GM21528 (cell line): ENCODE data around the gene CDYL2.
"Not testable (repeated sequence)": the region's sequence is repeated elsewhere in the genome, so short reads cannot be mapped to it uniquely, and the experiment has no call there.

Source experiments
- ATAC-seq: cut with Tn5 transposase; IDR thresholded peaks from one replicate; pipeline ENCODE4 v1.9.1; 2021; ENCODE audit warnings: mild to moderate bottlenecking, moderate library complexity; ENCODE audit not compliant: unreplicated experiment, low FRiP score

CDYL2 gene

DNA sequence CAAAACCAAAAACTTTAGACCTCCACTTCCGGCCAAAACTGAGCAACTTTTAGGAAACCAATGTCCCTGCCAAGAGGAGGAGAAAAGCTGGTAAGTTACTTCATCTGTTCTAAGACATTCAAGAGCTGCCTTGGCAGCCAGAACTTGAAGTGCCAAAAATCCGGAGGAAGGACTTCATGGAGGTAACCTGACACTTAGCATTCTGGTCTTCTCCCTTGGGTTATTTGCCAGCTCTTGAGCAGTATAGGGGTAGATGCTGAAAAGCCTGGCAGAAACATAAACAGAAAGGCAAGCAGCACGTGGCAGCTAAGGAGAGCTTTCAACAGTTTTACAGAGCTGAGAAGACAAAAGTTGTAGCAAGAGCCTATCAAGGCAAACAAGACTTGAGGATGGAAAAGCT is 53.2 kb downstream of the CDYL2 start:
- ATAC-seq: no peak

DNA sequence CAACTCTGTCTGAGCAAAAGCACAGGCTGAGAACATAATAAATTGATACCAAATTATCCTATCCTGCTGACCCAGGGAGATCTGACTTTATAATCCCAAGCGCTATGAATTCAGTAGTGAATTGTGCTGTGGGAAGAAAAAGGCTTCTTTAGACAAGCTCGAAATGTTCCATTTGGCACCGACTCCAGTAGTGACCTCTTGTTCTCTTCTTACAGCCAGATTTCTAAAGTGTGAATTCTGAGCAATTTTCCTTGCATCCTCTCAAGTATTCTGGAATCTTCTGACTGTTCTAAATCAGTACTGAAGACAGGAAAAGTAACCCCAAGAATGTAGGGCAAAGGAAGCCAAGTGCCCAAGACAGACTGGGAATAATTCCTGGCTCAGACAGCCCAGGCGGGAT is 58.2 kb downstream of the CDYL2 start:
- ATAC-seq: no peak

DNA sequence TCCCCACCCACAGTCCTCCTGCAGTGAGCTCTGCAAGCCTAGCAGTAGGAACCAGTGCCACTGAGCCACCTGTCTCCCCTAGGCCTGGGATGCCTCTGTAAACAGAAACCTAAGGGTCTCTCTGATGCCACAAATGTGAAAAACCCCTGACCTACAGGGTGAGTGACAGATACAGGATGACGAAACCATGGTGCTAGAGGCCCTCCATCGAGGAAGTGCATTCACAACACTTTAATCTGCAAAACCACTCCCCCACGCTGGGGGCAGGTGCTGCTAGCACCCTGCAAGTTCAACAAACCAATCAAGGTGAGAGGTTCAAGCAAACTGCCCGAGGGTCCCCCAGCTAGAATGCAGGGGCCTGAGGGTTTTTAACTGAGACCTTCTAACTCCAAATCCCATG is 59.5 kb downstream of the CDYL2 start:
- no peak for ATAC-seq

DNA sequence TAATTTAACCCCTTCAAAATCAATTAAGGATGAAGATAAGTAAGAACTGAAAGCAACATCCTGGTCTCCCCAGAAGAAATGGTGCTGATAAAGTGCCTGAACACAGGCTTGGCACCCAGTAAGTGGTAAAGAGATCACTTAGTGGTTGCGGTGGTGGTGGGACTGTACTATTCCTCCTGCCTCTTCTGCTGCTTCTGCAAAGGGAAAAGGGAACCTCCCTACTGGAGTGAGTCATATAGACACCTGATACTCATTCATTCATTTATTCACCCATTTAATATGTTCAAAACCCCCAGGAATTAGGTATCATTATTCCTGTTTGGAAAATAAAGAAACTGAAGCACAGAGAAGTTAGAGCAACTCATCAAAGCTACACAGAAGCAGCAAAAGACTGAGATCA is 60.6 kb downstream of the CDYL2 start:
- no peak for ATAC-seq

DNA sequence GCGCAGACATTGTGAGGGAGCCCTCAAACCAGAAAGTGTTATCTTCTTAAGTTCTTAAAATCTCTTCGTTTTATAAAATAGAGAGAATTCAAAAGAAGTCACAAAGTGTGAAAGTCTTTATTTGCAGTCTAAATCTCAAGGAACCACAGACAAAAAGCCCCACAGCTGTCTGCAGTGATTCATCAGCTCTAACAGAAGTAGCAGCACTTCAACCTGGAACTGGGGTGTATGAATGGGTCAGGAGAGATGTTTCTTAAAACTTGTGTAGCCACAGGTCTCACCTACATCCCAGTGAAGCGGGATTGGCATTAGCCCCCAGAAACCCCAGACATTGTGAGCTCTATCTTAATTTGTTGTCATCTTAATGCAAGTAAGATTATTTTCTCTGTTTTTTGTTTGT is 61.1 kb downstream of the CDYL2 start:
- ATAC-seq: no peak

DNA sequence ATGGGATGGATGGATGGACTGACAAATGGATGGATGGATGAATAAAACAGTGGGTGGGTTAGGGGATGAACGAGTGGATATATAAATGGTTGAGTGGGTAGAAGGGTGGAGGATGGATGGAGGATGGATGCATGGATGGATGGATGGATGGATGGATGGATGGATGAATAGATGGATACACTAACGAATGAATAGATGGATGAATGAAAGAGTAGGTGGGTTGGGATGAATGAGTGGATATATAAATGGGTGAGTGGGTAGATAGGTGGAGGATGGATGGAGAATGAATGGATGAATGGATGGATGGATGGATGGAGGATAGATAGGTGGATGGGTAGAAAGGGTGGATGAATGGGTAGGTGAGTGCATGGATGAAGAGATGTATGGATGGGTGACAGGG is 62.1 kb downstream of the CDYL2 start:
- no peak for ATAC-seq

DNA sequence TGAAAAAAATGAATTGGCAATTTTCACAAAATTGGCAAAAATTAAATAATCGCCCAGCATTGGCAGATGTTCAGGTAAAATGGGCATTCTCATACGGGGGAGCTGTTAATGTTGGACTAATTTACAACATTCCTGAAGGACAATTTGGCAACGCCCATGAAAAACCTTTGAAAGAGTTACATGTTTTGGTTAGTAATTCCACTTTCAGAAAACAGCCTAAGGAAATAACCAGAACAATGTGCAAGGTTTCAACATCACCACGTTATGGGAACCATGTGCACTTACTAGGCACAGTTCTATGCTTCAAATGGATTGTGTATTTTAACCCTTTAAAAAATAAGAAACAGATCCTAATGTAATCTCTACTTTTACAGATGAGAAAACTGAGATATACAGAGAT is 62.7 kb downstream of the CDYL2 start:
- no peak for ATAC-seq

DNA sequence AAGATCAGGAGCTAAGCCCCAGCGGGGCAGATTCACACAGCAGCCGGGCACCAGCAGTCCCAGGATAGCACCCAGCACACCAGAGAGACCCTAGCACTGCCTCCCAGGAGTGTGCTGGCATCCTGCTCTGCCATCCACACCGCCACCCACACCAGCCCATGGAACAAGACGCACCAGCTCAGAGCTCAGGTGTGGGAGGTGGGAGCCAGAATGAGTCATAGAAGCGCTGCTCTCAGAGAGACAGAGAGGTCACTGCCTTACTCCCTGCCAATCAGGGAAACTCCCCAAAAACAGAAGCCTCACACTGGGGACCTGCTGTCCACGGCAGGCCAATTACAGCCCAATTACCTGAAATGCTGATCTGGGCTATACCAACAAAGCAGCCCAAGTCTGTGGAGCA is 64.9 kb downstream of the CDYL2 start:
- ATAC-seq: no peak

DNA sequence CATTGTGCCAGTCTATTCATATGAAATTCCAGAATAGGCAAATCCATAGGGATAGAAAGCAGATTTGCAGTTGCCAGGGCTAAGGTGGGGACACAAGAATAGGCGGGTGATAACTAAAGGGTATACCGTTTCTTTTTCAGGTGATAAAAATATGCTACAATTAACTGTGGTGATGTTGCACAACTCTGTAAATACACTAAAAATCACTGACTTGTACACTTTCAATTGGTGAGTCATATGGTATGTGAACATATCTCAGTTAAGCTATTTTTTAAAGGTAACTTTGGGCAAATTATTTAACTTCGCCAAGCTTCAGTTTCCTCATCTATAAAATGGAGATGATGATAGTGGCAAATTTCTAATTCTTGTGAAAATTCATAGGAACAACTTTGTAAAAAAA is 65.9 kb downstream of the CDYL2 start:
- no peak for ATAC-seq

DNA sequence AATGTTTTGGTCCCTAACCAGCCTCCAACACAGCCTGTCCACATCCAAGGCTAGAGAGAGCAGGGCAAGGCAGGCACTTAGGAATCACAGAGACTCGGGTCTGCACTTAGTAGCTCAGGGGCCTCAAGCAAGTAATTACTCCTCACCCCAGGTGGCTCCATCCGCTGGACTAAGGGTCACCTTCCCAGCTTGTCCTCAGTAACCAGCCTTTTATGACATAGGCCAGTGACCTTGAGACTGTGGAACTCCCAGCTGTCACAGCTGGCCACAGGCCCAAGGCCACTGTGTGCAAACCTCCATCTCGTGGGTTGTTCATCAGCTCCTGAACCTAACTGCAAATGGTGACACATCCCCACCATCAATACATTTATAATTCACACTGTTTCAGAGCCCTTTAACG is 68.6 kb downstream of the CDYL2 start:
- no peak for ATAC-seq

DNA sequence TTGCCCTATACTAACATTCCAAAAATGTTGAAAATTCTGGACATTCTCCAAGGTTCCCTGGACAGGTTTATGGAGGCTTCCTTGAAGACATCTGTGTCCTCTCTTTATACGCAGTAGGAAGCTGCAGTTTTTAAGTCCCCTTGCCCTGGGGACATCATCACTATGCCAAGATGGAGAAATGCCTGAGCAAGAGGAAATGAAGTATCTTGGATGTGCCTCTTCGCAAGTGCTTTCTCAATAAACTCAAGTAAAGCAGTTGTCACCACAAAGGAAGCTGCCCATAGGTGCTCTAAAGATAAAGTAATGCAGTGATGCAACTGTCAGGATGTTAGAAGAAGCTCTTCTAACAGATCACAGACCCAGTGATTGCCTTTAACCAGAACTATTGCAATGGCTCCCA is 71.0 kb downstream of the CDYL2 start:
- no peak for ATAC-seq

DNA sequence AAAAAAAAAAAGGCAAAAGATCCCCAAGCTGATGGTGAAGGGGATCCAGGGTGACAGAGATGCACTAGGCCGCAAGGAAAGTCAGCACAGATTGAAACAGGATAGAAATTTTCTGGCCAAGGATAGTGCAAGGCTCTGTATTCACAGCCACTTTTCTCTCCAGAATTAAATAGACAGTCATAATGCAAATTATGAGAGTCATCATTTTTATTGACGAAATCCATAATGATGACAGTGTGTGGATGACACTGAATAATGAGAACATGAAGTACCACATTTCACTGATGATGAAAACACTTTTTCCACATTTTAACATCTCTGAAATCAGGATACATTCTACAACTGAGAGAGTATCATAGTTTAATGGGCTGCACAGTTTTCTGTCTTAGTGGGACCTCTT is 72.5 kb downstream of the CDYL2 start:
- ATAC-seq: no peak

DNA sequence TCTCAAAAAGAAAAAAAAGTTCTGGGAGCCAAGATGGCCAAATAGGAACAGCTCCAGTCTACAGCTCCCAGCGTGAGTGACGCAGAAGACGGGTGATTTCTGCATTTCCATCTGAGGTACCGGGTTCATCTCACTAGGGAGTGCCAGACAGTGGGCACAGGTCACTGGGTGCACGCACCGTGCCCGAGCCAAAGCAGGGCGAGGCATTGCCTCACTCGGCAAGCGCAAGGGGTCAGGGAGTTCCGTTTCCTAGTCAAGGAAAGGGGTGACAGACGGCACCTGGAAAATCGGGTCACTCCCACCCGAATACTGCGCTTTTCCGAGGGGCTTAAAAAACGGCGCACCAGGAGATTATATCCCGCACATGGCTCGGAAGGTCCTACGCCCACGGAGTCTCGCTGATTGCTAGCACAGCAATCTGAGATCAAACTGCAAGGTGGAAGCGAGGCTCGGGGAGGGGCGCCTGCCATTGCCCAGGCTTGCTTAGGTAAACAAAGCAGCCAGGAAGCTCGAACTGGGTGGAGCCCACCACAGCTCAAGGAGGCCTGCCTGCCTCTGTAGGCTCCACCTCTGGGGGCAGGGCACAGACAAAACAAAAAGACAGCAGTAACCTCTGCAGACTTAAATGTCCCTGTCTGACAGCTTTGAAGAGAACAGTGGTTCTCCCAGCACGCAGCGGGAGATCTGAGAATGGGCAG is 77.2 kb downstream of the CDYL2 start:
- not testable (repeated sequence) for ATAC-seq

DNA sequence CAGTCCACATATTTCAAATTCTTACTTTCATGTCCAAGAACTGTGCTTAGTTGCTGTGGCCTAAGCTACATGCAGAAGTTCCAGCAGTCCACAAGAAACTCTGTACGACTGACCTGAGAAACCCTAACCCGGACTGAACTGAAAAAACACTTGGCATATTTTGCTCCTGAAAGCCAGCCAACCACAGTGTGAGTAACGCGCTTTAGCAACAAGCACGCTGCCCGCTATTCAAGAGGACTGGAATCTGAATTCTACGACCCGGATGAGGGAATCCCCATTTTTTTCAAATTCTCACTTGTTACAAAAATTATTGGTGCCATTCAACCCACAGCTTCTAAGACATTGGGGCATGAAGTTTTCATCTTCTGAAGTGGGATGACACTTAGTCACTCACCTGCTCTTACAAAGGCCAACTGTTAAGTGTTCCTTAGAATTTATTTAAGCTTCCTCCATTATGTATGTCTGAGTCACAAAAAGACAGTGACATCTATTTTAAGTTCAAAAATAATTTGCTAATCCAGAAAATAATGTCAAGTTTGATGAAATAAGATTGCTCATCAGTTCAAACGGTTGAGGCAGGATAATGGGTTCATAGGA is 78.7 kb downstream of the CDYL2 start:
- no peak for ATAC-seq

DNA sequence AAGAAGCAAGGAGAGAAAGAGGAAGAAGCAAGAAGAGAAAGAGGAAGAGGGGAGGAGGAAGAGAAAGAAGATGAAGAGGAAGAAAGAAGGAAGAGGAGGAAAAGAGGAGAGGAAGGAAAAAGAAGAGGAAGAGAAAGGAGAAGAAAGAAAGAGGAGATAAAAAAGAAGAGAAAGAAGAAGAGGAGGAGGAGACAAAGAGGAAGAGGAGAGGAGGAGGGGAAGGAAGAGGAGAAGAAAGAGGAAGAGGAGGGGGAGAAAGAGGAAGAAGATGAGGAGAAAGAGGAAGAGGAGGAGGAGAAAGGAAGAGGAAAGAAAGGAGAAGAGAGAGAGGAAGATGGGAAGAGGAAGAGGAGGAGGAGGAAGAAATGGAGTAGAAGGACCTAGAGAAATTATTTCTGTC is 80.4 kb downstream of the CDYL2 start:
- no peak for ATAC-seq

DNA sequence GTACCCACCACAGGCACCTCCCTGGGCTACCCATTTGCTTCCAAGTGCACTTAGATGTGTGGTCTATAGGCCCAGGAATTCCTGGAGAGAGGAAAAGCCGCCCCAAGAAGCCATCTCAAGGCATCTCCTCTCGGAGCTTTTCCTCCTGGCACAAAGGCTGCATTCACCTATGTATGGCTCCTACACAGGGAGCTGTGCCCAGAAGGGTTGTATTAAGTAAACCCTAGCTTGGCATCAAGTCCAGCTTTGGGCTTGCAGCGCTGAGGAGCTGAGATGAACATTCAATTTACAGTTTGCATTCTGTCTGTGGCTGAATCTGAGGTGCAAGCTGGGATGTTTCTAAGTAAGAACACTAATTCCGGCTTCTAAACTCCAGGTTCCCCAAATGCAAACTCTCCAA is 81.3 kb downstream of the CDYL2 start:
- no peak for ATAC-seq

DNA sequence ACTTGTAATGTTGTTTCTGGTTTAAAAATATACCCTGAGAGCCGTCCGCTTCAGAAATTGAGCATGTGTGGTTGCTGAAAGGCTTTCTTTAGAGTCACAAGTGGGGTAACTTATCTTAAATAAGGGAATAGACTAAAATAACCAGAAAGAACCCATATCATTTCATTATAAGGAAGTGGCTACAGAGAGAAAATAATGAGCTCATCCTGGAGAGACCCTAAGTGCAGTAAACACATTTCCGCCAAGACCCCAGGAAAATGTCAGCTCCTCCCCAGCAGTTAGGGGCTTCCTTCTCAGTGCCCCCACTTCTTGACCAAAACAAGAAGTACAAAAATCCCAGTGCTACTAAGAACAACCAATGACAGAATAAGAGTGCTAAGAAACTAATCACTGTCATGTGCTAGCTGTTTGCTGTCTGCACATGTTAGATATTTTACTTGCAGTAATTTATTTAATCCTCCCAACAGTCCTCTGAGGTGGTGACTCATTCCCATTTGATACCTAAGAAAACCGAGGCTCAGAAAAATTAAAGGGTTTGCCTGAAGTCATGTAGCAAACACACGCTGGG is 83.5 kb downstream of the CDYL2 start:
- ATAC-seq: no peak

DNA sequence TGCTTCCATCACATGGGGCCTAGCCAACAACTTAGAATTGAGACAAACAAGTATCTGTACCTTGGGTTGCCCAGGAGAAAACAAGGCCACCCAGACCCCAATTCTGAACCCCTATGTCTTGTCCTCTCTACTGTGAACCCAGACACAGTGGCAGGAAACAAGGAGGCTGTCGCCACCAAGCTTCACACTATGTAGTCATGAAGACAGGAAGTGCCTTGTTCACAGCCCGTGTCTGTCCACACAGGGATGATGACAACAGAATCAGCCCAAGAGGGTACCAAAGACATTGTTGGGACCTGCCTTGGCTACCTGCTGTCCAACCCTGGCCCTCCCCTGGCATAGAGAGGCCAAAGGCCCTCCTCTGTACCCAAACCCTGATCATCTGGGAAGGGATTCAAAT is 84.8 kb downstream of the CDYL2 start:
- ATAC-seq: no peak

DNA sequence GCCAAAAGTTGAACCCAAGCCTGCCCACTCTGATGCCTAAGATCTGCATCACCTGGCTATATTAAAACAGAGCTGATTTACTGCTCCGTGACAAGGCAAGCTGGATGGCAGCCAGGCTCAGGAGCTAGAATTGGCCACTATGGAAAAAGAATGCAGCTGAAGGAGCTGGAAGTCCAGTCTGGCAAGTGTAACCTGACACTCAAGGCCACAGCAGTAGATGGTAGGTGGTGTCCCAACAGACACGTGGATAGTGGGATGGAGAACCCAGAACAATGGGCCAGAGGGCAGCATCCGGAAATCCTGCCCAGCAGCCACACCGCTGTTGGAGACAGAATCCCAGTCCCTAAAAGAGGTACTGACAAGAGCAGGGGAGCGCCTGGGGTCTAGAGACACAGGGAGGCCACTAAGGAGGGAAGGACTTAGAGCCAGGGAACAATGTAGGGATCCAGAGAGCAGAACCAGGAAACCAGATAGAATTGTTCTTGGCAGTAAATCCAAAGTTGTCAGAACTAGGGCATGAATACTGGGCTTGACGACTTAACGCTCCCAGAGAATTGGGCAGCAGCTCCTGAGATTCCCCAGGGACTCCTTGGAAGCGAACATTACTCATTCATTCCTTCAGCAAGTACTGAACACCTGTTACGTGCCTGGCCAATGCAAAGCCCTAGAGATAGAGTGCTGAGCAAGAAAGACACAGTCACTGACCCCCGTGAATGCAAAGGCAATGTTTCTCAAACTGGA is 85.7 kb downstream of the CDYL2 start:
- ATAC-seq: no peak

DNA sequence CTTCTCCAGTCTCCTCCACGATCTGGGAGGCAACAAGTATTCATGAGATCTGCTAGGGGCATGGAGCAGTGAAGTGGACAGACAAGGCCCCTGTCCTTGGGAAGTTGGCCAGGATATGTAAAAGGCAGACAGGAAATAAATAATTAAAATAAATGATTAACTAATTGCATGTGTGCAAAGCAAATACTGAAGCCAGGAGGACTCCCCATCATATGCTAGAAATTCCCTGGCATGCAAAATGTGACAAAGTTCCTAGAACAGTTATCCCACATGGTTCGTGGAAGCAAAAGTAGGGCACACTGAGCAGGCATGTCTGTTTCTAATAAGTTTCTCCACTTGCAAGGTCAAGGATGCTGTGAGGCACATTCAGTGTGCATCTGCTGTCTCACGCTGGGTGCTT is 86.8 kb downstream of the CDYL2 start:
- ATAC-seq: no peak

DNA sequence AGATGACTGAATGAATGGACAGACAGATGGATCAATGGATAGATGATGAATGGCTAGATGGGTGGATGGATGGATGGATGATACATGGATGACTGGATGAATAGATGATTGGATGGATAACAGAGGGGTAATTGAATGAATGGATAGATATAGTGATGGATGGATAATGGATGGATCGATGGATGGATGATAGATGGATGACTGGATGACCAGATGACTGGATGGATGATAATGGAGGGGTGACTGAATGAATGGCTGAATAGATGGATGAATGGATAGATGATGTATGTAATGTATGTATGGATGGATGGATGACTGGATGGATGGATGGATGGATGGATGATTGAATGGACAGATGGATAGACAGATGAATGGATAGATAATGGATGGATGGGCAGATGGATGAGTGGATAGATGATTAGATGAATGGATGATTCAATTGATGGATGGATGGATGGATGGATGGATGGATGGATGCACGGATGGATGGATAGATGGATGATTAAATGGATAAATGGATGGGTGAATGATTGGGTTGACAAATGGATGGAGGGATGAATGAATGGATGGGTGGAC is 87.7 kb downstream of the CDYL2 start:
- ATAC-seq: no peak
